Measurements from ENCODE around the gene ARHGEF9. TPM values are rescaled to one million over a fixed set of nuclear protein-coding genes. Genes with fewer than 3 reads are reported as not detected.

Gene ARHGEF9
- total RNA-seq, 2 donors from 2014 or later: 29.3 to 40.8 TPM

DNA sequence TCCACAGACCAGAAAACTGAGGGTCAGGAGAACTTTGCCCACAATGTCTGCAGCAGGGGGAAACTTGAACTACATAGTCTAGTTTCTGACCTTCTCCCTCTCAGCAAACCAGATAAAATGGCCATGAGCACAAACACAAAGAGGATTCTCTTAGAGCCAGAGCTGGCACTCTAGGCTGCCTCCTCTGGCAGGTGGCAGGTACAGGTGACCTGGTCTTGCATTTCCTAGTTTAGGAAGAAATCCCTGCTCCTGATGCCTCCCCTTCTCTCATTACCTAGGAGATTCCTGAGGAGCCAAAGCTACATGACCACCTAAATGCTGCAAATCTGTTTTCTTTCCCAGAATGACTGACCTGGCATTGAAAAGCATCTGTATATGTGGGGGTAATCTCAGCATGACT is 45.1 kb downstream of the ARHGEF9 start:
- Histone ChIP-seq H3K27me3 (no peaks in the 10 kb centered on the region), H3K9me3 (no peaks in the 10 kb centered on the region), H3K4me3 (no peak overlapping the region), H3K27ac (no peak overlapping the region), H3K9ac (ENCODE audit: low read depth in 2 of 2, low read length in 2 of 2) (no peak overlapping the region), H3K36me3 (no peaks in the 10 kb centered on the region), H3K4me1 (no peaks in the 10 kb centered on the region)
- no peak for DNase-seq
- intact Hi-C loops (cut with DNase I): no loop called here
- TF ChIP-seq CTCF (IDR thresholded peaks at IDR 0.05): no peak

- Histone ChIP-seq H3K4me1 (no peaks in the 10 kb centered on the region), H3K27me3 (no peaks in the 10 kb centered on the region), H3K4me3 (no peak overlapping the region), H3K9ac (ENCODE audit: low read depth in 2 of 2, low read length in 2 of 2) (no peak overlapping the region), H3K9me3 (no peaks in the 10 kb centered on the region), H3K27ac (no peak overlapping the region), H3K36me3 (no peaks in the 10 kb centered on the region)
- intact Hi-C loops (cut with DNase I): no loop called here
- DNase-seq: no peak
- no peak for TF ChIP-seq CTCF (IDR thresholded peaks at IDR 0.05)
Measured at GRCh38 chrX:63738696-63739095, 46.3 kb downstream of the ARHGEF9 start.

DNA sequence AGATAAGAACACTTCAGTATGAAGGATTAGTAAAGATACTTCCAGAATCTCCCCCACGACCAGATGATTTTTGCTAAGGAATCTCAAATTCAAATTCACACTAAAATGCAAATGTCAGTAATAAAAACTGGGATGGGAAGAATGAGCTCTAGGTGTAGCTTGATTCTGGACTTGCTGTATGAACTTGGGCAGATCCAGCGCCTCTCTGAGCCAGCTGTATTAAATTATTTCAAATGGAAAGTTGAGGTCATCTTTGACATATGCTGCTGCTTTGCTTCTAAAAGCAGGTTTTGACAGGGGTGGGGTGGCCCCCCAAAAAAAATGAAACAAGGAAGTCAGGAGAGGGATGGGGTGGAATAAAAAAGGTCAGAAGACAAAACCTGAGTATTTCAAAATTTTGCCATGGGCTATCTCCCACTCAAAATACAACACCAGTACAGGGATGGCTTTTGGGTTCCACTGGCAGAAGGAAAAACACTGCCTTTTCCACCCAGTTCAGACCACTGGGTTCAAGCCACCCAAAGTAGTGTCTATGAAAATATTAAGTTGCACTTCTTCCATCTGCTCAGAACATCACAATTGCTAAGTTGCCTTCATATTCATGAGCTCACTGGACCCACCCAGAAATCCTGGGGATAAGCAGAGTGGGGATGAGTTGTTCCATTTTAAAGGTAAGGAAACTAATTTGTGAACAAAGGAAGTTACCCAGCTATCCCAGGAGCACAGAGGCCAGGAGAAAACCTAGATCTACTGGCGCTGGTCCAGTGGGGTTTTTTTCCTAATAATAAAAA is 47.7 kb downstream of the ARHGEF9 start:
- H3K27me3 ChIP-seq: no peaks in the 10 kb centered on the region
- no peaks in the 10 kb centered on the region for H3K4me1 ChIP-seq
- no peak for DNase-seq
- H3K4me3 ChIP-seq: no peak overlapping the region
- TF ChIP-seq CTCF (IDR thresholded peaks at IDR 0.05): no peak
- H3K9me3 ChIP-seq: no peaks in the 10 kb centered on the region
- no peak overlapping the region for H3K27ac ChIP-seq
- intact Hi-C loops (cut with DNase I): no loop called here
- H3K9ac ChIP-seq (ENCODE audit: low read depth in 2 of 2, low read length in 2 of 2): no peak overlapping the region
- no peaks in the 10 kb centered on the region for H3K36me3 ChIP-seq

DNA sequence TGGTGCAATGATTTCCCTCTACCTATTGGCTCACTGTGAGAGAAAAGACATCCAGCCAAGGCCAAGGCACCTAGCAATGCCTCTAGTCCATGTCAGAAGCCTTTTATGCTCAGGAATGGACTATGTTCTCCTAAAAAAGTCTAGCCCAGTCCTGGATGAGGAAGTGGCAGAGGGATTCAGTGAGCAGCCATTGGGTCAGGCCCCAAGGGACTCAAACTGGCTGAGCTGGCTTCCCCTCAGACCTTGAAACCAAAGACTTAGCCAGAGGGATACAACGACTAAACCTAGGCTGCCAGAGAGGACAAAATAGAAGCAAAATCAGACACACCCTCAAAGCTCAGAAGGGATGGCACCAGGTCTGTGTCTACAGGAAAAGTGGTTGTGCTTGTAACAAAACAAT is 49.1 kb downstream of the ARHGEF9 start:
- intact Hi-C loops (cut with DNase I): no loop called here
- H3K4me3 ChIP-seq: no peak overlapping the region
- no peak overlapping the region for H3K27ac ChIP-seq
- TF ChIP-seq CTCF (IDR thresholded peaks at IDR 0.05): no peak
- H3K9ac ChIP-seq (ENCODE audit: low read depth in 2 of 2, low read length in 2 of 2): no peak overlapping the region
- H3K4me1 ChIP-seq: no peaks in the 10 kb centered on the region
- H3K9me3 ChIP-seq: no peaks in the 10 kb centered on the region
- no peaks in the 10 kb centered on the region for H3K27me3 ChIP-seq
- no peak for DNase-seq
- H3K36me3 ChIP-seq: no peaks in the 10 kb centered on the region

DNA sequence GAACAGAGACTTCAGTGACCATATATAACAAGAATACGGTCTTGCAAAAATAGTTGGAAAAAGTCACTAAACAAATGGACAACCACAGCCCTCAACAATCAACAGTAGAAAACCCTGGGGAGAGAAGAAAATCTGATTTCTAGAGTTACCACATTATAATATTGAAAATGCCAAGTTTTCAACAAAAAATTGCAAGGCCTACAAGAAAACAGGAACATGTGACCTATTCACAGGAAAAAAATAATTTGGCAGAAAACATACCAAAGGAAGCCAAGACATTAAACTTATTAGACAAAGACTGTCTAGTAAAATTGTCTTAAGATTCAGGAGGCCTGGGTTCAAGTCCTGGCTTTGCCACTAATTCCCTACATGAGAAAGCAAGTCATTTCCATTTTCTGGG is 64.7 kb downstream of the ARHGEF9 start:
- Histone ChIP-seq H3K27ac (no peak overlapping the region), H3K9ac (ENCODE audit: low read depth in 2 of 2, low read length in 2 of 2) (no peak overlapping the region), H3K36me3 (no peaks in the 10 kb centered on the region), H3K9me3 (no peaks in the 10 kb centered on the region), H3K4me1 (no peaks in the 10 kb centered on the region), H3K4me3 (no peak overlapping the region), H3K27me3 (no peaks in the 10 kb centered on the region)
- DNase-seq: no peak
- intact Hi-C loops (cut with DNase I): no loop called here
- TF ChIP-seq CTCF (IDR thresholded peaks at IDR 0.05): no peak
